Osteocyte (in vitro differentiated cells): ENCODE results near the gene EPS8. TPM values are rescaled to one million over a fixed set of nuclear protein-coding genes. Genes with fewer than 3 reads are reported as not detected.

ENCODE experiments used
- DNase-seq: peaks from one replicate; pipeline ENCODE4 v3.0.0; 2021; ENCODE audit warnings: mixed read lengths; ENCODE audit not compliant: unreplicated experiment; ENCODE audit errors: extremely low spot score
- H3K27ac Mint-ChIP-seq: one replicate; pipeline ENCODE4 v1.8.0; 2021; ENCODE audit warnings: mild to moderate bottlenecking, mixed read lengths; ENCODE audit not compliant: unreplicated experiment
- H3K27me3 Mint-ChIP-seq: one replicate; pipeline ENCODE4 v1.8.0; 2021; ENCODE audit warnings: mixed read lengths; ENCODE audit not compliant: unreplicated experiment
- H3K36me3 Mint-ChIP-seq: one replicate; pipeline ENCODE4 v1.8.0; 2021; ENCODE audit warnings: mixed read lengths; ENCODE audit not compliant: unreplicated experiment
- H3K4me1 Mint-ChIP-seq: one replicate; pipeline ENCODE4 v1.8.0; 2021; ENCODE audit warnings: mixed read lengths; ENCODE audit not compliant: unreplicated experiment
- H3K4me3 Mint-ChIP-seq: one replicate; pipeline ENCODE4 v1.8.0; 2021; ENCODE audit warnings: mild to moderate bottlenecking, moderate library complexity, mixed read lengths; ENCODE audit not compliant: unreplicated experiment
- H3K9me3 Mint-ChIP-seq: one replicate; pipeline ENCODE4 v1.8.0; 2021; ENCODE audit warnings: mixed read lengths; ENCODE audit not compliant: unreplicated experiment
- total RNA-seq: library from RNA; stranded (reverse); gene quantifications from 2 replicates; pipeline ENCODE4 v1.2.1, GENCODE V29; 2021
- TF ChIP-seq, protein P1 (sequence below): fragments of 200-600 bp; sonication (generic); IDR thresholded peaks from 2 replicates; pipeline ENCODE4 v1.5.0; 2021; ENCODE audit warnings: antibody characterized with exemption, mild to moderate bottlenecking, moderate library complexity

The EPS8 gene
- total RNA-seq, 1 donor from 2014 or later: 308 TPM

DNA sequence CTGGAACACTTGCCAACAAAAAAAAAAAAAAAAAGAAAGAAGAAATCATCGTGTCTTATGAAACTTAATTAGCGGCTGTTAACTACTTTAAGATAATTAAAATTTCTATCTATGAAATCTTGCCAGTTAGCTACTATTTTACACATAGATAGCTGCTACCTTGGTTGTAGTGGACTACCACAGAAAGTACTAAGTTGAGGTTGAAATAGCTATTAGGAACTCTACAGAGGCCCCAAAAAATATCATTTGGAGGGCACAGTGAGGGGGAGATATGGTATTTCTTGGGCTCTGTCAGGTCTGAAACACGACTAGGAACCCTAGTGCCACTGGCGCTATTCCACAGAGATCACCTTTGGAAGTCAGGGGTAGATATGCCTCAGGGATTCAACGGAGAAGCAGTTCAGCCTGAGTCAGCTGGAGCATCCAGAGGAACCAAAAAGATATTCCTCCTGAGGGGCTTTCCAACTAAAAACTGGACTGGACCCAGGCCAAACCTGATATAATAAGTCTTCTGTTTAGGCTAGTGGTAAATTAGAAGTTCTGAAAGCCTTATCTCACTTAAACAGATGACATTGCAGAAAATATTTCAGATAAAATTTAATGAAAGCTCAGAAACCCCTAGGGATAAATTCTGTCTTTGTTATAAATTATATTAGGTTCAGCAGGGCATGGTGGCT, 126.1 kb downstream of the EPS8 start:
- Mint-ChIP-seq H3K4me1 (peaks cover 19% of the 10 kb centered on the region), H3K27ac (peak overlapping the region; percentile 81), H3K9me3 (no peaks in the 10 kb centered on the region), H3K27me3 (no peaks in the 10 kb centered on the region), H3K4me3 (no peak overlapping the region), H3K36me3 (peaks cover 78% of the 10 kb centered on the region)
- no peak for DNase-seq
- TF ChIP-seq, protein P1, sequence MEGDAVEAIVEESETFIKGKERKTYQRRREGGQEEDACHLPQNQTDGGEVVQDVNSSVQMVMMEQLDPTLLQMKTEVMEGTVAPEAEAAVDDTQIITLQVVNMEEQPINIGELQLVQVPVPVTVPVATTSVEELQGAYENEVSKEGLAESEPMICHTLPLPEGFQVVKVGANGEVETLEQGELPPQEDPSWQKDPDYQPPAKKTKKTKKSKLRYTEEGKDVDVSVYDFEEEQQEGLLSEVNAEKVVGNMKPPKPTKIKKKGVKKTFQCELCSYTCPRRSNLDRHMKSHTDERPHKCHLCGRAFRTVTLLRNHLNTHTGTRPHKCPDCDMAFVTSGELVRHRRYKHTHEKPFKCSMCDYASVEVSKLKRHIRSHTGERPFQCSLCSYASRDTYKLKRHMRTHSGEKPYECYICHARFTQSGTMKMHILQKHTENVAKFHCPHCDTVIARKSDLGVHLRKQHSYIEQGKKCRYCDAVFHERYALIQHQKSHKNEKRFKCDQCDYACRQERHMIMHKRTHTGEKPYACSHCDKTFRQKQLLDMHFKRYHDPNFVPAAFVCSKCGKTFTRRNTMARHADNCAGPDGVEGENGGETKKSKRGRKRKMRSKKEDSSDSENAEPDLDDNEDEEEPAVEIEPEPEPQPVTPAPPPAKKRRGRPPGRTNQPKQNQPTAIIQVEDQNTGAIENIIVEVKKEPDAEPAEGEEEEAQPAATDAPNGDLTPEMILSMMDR: no peak

DNA sequence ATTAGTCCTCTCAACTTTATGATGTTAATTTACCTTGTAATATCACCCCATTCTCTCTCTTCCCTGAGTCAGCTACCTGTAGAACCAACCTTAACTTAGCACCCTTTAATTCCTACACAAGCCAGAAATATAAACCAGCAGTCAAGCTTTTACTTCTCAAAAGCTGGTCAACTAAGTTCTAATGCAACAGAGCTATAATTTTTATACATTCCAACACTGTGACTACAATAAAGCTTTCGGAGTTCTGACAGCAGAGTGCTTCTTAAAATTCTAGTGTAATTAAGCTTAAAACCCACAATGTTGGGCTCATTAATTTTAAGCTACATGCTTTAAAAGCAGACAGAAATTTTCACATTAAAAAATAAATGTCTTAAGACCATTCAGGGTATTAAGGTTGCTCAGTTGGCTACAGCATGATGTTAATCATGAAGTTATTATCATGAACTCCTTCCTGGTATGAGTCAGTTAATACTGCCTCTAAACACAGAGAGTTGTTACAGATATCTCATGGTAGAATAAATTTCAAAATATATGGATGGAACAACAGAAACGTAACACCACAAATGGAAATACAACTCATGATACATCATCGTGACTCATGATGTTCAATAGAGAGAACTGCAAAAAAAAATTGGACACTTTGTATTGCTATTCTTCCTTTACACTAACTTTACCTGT, 126.7 kb downstream of the EPS8 start:
- H3K27ac Mint-ChIP-seq: peak overlapping the region; percentile 81
- no peaks in the 10 kb centered on the region for H3K9me3 Mint-ChIP-seq
- TF ChIP-seq, protein P1: no peak
- H3K4me1 Mint-ChIP-seq: peaks cover 19% of the 10 kb centered on the region
- H3K4me3 Mint-ChIP-seq: no peak overlapping the region
- H3K36me3 Mint-ChIP-seq: peaks cover 78% of the 10 kb centered on the region
- no peaks in the 10 kb centered on the region for H3K27me3 Mint-ChIP-seq
- DNase-seq: no peak

DNA sequence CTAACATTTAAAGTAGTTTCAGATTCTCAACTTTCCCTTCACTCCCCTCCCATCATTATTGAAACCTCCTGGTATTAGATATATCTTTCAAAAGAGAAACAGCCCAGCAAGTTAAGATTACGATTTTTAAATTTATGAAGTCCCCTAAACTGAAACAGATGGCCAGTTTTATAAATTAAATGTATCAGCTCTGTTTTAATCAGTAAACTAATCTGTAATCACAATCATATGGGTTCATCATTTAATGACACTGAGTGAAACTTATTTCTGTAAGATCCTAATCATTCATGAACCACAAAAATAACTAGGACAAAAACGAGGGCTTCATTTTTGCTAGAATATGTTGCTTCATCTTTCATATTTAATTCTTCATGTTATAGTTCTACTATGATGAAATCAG, 137.8 kb downstream of the EPS8 start:
- DNase-seq: no peak
- Mint-ChIP-seq H3K27ac (peak overlapping the region; percentile 90), H3K9me3 (no peaks in the 10 kb centered on the region), H3K4me3 (no peak overlapping the region), H3K36me3 (peaks cover 43% of the 10 kb centered on the region), H3K4me1 (peaks cover 60% of the 10 kb centered on the region), H3K27me3 (no peaks in the 10 kb centered on the region)
- TF ChIP-seq, protein P1: no peak

DNA sequence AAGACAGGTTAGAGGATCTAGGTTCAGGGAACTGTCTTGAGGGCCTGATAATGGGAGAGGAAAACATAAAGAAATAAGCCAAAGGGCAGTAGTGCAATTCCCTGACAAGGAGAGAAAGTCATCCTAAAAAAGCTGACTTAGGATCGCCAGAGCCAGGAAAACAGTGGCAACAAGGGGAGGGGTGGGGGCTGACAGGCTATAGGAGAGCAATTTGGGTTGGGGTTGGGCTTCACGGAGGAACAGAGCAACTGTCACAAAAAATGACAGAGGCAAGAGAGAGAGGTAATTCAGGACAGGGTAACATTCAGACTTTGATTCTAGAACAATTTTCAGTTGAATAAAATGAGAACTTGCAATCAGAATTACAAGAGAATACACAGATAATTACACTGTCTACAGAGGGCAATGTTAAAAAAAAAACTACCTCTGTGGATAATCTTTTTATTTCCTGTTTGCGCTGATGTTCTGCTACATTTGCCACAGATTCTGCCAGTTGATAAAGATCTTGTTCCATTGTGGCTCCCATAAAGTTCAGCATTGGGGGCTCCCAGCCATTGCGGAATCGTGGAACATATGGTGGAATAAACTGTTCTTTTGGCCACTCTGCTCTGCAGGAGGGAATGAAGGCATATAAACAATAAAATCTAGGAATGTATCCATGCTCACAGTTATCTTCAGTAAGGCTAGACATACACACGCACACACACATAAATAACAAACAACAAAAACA, 138.6 kb downstream of the EPS8 start:
- Mint-ChIP-seq H3K4me1 (peaks cover 67% of the 10 kb centered on the region), H3K27ac (peak overlapping the region; percentile 90), H3K4me3 (no peak overlapping the region), H3K27me3 (no peaks in the 10 kb centered on the region), H3K9me3 (no peaks in the 10 kb centered on the region), H3K36me3 (peaks cover 49% of the 10 kb centered on the region)
- TF ChIP-seq, protein P1: no peak
- no peak for DNase-seq

DNA sequence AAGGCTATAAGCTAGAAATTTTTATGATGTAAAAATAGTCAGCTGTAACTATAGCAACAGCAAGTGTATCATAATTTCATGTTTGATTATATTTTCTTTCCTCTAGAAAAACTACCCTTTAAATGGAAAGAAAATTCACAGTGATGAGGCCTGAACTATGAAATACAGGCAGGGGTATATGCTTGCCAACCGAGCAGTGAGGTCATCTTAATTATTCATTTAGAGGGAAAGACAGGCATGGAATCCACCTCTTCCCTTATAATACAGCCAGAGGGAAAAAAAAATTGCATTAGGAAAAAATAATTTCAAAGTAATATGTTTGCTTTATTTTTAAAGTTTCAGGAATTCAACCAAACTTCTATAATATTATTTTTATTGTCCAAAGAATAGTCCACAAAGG, 139.8 kb downstream of the EPS8 start:
- Mint-ChIP-seq H3K4me3 (no peak overlapping the region), H3K27ac (peak overlapping the region; percentile 90), H3K4me1 (peaks cover 76% of the 10 kb centered on the region), H3K36me3 (peaks cover 53% of the 10 kb centered on the region), H3K27me3 (no peaks in the 10 kb centered on the region), H3K9me3 (no peaks in the 10 kb centered on the region)
- no peak for DNase-seq
- TF ChIP-seq, protein P1: no peak
